ENCODE results near the gene ZFP69B.

The ZFP69B gene
- total RNA-seq, result 12.4 to 21.6 reads per million in 2 donors

DNA sequence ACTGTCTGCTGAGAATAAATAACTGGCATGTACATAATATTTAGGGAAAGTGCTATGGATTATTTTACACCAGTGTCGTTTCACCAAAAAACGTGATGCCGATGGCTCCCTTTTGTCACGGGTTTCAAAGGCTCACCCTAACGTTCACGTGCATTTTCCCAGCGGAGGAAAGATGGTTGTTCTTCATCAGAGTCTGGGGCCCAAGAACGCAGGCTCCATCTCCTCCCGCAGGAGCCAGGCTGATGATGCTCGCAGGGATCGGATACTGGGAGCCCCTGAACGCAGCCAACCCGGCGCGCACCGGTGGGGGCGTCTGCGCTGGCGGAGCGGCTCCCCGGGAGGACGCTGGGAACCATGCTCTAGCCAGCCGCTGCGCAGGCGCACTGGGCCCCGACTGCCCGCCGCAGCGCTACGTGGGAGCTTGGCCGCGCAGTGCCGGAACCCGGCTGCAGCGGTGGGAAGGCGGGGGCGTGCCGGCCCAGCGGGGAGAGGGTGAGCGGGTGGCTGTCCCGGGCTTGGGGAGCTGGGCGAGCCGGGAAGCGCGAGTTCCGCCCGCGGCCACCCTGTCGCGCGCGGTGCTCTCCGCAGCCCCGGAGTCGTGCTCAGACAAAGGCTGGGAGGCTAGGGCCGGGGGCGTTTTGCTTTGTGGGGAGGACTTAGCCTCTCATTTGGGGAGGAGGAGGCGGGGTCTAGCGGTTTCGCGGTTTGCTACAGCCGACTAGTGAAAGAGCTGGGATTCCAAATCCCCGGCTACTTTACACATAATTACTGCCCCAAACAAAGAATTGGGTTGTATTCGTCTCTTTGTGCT is at the start of gene ZFP69B:
Gene ZFP69B, plus strand, starts transcription at position 793 of the 811 bp plus-strand sequence. CDS start 486 bp downstream, outside the sequence.
- DNase-seq, result peak; percentile 85

DNA sequence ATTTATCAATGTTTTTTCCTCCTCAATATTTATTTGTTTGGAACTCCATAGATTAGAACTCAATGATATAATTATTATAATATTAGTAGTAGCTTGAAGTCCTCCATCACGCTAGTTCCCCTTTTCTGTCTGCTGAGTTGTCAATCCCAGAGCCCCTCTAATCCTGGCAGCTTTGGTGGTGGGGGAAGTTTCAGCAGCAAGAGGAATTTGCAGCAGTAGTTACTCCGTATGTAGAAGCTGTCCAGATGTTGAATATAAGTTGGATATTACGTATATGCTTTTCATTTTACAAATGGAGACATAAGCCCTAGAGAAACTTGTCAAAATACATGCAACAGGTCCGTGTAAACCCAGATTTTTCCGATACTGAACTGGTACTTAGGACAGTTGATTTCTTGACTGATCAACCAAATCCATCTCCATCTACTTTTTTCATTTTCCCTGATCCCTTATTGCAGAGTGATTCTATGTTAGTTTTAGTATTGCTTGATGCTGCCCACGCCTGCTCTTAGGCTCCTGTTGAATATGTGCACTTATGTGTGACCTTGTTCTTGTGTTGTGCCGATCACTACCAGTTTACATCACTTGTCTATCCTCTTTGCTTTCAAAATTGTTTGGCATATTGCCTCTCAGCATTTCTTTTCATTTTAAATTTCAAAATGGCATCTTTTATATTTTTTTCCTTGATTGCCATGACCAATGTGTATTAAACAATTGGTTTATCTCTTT is 48.6 kb upstream of the ZFP69B start:
- DNase-seq, result no peak

DNA sequence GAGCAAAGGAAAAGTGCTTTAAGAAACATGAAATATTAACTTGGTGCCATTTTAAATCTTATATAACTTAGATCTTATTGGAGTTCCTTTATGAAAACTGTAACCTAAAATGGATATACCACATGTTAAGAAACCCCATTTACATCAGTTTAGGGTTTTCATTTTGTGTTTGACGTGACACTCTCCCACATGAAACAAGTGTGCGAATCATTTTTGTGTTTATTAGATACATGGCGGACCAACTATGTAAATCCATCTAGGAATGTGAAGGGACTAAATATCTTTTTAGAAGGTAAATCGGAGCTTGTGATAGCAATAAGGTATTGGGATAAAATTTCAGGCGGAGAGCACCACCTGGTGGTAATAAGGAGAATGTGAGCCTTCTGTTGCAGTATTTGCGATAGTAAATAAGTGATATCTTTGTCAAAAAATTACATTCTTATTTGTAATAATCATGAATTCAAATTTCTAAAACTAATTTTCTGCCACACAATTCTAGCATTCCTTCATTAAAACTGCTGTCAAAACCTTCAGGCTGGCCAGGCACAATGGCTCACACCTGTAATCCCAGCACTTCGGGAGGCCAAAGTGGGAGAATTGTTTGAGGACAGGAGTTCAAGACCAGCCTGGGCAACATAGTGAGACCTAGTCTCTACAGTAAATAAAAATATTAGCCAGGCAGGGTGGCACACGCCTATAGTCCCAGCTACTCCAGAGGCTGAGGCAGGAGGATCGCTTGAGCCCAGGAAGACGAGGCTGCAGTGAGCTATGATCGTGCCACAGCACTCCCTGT is 45.4 kb upstream of the ZFP69B start:
- no peak for DNase-seq

DNA sequence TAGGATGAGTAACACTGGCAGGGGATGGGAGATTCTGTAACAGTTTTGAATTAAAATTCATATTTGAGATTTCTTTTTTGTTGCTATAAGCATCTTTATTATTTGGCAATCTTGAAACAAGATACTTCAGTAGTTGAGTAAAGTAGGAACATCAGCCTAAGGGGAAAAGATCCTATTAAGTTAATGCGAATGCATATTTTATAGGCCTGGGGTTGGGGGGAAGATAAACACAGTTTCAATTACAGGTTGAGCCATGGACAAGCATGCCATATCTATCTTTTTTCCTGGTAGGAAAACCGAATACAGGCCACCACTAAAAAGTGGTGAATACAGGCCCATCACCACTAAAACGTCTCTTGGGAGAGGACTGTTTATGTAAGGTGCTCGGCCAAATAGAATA is 44.5 kb upstream of the ZFP69B start:
- no peak for DNase-seq

DNA sequence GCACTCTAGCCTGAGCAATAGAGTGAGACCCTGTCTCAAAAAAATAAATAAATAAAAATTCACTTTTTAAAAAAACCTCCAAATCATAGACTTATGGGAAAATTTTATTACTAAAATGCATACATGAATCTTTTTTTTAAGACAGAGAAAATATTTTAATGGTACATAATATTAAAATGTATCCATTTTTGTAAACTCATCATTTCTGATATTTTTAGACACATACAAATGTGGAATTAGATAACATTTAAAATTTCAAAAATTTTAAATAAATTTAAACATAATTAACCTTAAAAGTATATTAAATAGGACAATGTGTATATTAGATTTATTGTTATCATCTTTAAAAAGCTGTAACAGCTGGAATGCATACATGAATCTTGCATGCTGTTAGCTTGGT is 42.8 kb upstream of the ZFP69B start:
- DNase-seq, result no peak

DNA sequence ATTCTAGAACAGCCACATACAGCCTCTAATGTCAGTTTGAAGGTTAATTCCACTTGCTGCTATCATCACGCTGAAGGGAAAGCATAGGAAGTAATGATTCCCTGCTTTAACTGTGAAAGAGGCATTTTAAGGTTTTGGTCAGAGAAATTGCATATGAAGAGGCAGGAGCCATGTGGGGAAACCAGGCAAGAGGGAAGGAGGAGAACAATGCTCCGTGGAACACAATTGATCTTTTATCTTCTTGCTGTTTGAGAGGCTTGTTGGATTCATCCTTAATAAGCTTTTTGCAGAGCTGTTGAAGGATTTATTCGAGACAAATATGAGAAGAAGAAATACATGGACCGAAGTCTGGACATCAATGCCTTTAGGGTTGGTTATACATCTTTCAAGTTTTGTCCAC is 40.8 kb upstream of the ZFP69B start:
- no peak for DNase-seq

DNA sequence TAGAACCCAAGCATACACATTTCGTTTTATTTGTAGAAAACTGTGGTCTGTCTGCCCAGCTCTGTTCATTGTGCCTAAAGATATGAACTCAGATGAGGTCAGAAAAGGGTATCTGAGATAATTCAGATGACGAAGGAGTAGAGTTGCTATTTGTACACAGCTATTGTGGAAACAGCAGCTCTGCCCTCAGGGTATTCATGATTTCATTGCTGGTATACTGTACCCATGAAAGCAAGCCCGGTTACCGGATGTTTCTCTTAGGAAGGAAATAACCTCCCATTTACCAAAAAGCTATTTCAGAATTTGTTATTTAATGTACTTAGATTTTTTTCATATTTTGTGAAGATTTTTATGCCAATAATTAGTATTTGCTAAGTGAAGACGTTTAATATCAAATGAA is 39.0 kb upstream of the ZFP69B start:
- DNase-seq, result no peak

DNA sequence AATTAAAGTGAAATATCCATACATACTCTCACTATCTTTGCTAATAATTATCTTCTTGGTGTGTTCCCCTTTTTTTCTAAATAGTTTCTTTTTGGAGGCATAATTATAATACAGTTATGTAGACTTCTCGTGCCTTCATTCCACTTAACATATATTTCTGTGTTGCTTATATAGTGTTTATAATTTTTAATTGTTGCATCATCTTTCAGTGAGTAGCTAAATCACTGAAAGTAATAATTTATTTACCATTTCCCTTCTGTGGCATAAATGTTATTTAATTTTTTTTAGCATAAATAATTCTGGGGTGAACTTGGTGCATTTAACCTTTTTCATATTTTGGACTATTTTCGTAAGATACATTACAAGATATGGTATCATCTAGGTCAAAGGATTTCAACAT is 38.4 kb upstream of the ZFP69B start:
- DNase-seq, result no peak

DNA sequence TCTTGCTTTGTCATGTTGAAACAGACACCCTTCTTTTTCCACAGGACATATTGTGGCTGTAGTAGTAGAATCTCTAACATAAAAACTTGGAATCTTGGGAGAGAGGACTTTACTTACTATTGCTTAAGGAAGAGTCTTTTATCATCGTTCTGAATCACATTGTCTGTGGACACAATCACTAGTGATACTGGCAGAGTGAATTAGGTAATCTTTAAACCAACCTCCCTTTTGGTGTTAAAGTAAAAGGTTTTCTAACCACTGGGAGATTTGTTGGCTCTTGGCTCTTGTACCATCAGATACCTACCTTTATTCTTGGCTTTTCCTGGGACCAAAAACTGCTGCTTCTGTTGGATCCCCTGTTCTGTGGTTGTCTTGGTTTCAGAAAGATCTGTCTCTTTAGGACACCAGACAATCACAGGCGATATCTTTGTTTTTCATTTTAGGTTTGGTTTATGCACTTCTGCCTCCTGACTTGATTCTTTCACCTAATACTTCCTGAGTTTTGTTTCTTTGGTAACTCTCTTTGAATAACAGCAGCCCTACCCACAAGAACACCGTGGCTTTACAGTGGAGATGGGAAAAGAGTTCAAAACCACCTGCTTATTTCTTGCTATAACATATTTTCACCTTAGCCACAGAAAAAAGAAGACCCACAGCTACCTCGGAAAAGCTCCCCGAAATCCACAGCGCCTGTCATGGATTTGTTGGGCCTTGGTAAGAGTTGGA is 36.6 kb upstream of the ZFP69B start:
- DNase-seq, result no peak

DNA sequence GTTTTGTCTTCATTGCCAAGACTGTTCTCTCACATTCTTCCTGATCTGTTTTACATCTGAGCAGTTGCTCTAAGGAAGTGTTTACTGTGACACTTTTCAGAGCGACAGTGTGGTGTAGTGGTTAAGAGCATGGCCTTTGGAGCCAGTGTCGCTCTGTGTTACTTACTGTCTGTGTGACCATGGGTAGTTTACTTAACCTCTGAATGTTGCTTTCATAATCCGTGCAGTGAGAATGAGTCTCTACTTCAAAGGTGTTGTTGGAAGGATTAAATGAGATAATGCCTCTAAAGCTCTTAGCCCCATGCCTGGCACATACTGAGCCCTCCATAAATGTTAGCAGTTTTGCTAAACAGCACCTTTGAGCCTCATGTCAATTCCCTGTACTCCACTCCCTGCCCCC is 35.9 kb upstream of the ZFP69B start:
- no peak for DNase-seq

DNA sequence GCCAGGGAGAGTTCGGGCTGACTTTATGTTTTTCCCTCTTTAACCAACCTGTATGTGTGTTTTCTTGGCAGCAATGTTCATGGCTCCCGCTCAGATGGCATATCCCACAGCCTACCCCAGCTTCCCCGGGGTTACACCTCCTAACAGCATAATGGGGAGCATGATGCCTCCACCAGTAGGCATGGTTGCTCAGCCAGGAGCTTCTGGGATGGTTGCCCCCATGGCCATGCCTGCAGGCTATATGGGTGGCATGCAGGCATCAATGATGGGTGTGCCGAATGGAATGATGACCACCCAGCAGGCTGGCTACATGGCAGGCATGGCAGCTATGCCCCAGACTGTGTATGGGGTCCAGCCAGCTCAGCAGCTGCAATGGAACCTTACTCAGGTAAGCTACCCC is 33.6 kb upstream of the ZFP69B start:
- DNase-seq, result no peak

DNA sequence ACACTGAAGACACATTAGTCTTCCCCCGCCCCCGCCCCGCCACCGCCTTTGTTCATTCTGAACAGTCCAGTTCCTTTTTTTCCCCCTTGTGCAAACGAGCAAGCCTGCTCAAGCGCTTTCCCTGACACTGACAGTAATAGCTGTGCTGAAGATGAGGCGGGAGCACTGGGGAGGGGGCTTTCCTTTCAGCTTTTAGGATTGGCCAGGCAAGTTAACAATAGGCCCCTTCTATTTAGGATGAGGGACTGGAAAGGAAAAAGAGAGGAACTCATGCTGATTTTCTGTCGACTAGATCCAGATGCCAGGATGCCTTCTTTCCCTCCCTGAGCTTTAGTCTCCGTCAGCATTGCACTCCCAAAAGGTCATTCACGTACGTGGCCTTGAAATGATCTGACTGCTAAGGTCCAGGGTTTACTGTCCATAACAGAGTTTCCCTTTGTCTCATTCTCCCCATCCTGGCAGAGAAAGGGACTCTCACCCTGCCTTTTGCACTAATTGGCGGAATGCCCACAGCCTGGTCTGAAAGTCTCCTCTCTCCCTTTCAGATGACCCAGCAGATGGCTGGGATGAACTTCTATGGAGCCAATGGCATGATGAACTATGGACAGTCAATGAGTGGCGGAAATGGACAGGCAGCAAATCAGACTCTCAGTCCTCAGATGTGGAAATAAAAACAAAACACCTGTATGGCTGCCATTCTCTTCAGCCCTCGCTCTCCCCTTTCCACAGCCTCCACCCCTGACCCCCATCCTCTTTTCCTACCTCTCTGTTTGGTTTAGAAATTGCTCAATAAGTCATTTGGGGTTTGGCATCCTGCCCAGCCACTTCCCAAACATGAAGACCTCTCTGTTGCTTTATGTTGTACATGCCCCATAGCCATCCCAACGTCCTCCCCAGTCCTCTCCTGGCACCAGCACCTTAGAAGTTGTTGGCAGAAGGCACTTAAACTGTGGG is 28.6 kb upstream of the ZFP69B start:
- no peak for DNase-seq

DNA sequence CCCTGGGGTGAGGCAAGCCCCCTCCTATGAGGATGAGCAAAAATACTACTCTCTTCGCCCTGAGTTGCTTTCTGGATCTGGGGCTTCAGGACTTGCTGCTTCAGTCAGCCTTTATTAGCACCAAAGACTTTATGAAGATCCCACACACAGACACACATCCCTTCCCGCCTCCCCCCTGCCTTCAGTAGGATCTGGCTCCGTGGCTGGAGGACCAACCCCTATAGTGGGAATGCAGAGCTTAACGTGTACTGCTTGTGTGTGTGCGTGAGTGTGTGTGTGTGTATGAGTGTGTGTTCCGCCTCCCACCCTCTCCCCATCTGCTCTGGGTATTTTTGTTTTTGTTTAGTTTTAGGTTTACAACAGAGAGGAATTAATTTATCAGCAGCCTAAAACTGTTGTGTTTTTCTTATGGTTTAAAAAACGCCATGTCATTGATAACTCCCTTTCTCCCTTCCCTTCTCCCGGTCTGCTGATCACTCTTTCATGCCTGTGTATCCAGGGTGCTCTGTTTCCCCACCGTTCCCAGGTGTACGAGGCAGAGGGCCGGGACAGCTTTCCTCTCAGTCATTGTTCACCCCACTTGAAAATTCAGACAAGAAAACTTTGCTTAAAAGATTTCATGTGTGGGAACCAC is 27.5 kb upstream of the ZFP69B start:
- DNase-seq, result no peak

DNA sequence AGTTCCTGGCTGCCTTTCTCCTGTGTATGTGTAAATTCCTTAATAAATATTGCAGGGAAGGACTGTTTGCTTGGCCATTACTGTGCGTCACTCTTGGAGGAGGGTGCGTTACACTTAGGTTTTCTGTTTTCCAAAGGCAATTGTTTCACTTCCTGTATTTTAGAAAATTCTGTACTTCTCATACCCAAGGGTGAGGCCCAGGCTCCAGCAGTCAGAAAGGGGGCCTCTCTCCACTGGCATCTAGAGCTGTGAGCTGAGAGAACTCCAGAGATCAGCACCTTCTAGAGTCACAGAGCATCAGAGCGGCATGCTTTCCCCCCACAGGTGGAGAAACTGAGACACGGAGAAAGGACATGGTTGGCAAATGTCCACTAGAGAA is 27.0 kb upstream of the ZFP69B start:
- no peak for DNase-seq

DNA sequence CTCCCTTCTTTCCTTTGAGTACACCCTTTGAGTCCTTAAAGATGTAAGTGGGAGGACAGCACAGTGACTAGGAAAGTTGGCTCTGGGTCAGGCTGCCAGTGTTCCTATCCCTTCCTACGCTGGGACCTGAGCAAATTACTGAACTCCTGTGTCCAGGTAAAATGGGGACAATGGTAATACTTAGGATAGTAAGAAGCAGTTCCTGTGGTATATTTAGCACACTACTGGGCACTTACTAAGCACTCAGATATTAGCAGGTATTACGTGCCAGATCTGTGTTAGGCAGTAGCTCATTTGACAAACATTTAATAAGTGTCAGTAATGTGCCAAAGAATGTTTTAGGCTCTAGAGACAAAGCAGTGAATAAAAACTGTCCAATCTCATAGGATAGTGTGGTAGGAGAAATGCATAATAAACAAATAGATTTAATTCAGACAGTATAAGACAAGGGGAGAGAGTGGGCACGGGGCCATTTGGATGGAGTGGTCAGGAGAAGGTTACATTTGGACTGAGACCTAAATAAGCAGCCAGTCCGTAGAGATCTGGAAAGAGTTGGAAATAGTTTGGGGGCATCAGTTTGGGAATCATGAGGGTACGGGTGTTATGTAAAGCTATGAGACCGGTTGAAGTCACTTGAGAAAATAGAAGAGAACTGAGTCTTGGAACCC is 26.2 kb upstream of the ZFP69B start:
- DNase-seq, result no peak

DNA sequence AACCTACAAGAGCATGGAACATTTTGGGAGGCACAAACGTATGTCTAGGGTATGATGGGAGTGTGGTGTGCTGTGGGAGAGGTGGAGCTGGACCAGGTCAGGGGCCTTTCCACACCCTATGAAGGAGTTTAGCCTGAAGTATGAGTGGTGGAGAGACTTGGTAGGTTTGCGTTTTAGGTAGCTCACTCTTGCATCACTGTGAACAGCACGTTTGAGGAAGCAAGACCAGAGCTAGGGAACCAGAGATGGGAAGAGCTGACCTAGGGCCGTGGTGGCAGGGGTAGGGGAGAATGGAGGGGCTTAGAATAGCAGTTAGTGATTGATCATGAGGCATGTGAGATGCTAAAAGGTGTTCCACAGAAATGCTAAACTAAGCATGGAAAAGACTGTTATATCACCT is 25.1 kb upstream of the ZFP69B start:
- no peak for DNase-seq

DNA sequence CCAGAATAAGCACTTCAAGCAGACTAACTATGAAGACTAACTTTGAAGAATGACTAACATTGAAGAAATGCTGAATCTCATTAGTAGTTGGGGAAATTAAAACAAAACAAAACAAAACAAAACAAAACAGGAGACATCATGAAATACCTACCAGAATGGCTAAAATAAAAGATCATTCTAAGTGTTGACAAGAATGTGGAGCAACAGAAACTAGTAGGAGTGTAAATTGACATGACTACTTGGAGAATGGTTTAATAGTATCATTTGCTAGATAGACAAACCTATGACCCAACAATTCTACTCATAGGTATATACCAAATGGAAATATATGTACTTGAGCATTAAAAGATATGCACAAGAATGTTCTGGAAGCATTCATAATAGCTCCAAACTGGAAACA is 18.9 kb upstream of the ZFP69B start:
- DNase-seq, result no peak

DNA sequence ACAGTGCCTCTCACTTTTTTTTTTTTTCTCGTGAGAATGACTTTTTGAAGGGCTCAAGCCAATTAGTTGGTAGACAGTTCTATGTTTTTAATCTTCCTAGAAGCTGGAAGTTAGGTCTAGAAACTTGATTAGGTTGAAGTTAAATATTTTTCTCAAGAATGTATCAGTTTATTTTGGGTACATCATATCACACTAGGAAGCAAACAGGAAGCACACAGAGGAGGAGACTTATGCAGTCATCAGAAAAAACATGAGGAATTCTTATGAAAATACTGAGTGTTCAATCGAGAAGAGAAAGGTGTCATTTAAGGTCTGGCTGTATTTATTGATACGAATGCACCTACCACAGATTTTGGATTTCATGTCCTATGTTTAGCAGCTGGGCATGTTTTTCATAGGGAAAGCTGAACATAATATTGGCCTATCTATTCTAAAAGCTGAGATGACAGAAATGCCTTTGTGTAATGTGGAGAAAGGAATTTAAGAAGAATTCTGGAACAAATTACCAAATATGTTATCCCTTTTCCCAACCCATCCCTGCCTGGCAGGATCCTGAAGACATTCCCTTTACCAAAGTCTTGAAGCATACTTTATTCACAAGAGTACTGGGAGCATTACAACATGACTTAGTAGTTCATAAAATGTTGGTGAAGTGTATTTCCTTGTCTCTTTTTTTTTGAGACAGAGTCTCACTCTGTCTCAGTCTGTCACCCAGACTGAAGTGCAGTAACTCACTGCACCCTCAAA is 17.5 kb upstream of the ZFP69B start:
- DNase-seq, result no peak

DNA sequence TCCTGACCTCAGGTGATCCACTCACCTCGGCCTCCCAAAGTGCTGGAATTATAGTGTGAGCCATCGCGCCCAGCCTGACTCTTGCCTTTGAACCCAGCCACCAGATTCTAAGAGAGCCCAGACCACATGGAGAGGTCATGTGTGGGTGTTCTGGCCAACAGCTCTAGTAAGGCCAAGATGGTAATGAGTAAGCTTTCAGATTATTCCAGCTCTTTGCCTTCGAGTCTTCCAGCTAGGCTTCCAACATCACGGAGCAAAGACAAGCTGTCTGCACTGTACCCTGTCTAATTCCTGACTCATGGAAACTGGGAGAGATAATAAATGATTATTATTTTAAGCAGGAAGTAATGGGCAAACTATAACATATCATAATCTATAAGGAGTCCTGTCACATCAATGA is 14.8 kb upstream of the ZFP69B start:
- no peak for DNase-seq

DNA sequence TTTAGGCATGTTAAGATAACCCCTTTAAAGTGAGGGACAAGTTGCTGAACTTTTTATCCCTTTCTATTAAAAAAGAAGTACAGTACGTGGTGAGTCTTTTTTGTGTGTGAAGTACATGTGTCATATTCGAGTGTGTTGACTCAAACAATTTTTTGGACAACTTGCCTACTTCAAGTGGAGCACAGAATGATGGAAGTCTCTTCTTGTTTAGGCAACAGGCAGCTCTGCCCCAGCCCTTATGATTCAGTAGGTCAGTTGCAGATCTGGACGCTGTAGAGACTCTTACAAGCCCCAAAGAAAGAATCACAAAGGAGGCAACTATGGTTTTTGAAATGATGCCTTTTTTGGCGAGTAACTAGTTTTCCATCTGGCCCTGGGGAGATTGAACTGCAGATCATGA is 14.4 kb upstream of the ZFP69B start:
- DNase-seq, result no peak
